HUES48 (cell line): ENCODE measurements around the gene SRPK2.

Experiments used
- H3K27ac ChIP-seq: one replicate; pipeline ENCODE4 v1.7.0; 2013; ENCODE audit warnings: low read depth, low read length, inconsistent platforms
- H3K27me3 ChIP-seq: 2 replicates; pipeline ENCODE4 v1.6.1; 2013; ENCODE audit warnings: mild to moderate bottlenecking, low read length; ENCODE audit not compliant: control insufficient read depth, insufficient read depth
- H3K36me3 ChIP-seq: 2 replicates; pipeline ENCODE4 v1.6.1; 2013; ENCODE audit warnings: low read length; ENCODE audit not compliant: control insufficient read depth, insufficient read depth
- H3K4me1 ChIP-seq: 2 replicates; pipeline ENCODE4 v1.6.1; 2013; ENCODE audit warnings: mild to moderate bottlenecking, low read length; ENCODE audit not compliant: control insufficient read depth, insufficient read depth
- H3K4me3 ChIP-seq: 2 replicates; pipeline ENCODE4 v1.5.1; 2013; ENCODE audit warnings: mild to moderate bottlenecking, low read depth, low read length
- H3K9ac ChIP-seq: 2 replicates; pipeline ENCODE4 v1.6.1; 2013; ENCODE audit warnings: mild to moderate bottlenecking, low read depth, low read length, moderate library complexity
- H3K9me3 ChIP-seq: 2 replicates; pipeline ENCODE4 v1.6.1; 2013; ENCODE audit warnings: low read length; ENCODE audit not compliant: control insufficient read depth, insufficient read depth

The SRPK2 gene

DNA sequence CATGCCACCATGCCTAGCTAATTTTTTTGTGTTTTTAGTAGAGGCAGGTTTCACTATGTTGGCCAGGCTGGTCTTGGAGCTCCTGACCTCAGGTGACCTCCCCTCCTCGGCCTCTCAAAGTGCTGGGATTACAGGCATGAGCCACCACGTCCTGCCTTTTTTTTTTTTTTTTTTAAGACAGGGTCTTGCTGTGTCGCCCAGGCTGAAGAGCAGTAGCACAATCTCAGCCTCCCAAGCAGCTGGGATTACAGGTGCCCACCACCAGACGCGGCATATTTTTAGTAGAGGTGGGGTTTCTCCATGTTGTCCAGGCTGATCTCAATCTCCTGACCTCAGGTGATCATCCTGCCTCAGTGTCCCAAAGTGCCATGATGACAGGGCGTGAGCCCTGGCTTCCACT is 14.4 kb upstream of the SRPK2 start:
- no peaks in the 10 kb centered on the region for H3K36me3 ChIP-seq
- H3K9me3 ChIP-seq: no peaks in the 10 kb centered on the region
- H3K27ac ChIP-seq: no peak overlapping the region
- 0 out of 2 replicates have a peak, but pooled peaks cover 3% of the 10 kb centered on the region for H3K4me1 ChIP-seq
- no peaks in the 10 kb centered on the region for H3K27me3 ChIP-seq
- no peak overlapping the region for H3K4me3 ChIP-seq
- no peak overlapping the region for H3K9ac ChIP-seq

DNA sequence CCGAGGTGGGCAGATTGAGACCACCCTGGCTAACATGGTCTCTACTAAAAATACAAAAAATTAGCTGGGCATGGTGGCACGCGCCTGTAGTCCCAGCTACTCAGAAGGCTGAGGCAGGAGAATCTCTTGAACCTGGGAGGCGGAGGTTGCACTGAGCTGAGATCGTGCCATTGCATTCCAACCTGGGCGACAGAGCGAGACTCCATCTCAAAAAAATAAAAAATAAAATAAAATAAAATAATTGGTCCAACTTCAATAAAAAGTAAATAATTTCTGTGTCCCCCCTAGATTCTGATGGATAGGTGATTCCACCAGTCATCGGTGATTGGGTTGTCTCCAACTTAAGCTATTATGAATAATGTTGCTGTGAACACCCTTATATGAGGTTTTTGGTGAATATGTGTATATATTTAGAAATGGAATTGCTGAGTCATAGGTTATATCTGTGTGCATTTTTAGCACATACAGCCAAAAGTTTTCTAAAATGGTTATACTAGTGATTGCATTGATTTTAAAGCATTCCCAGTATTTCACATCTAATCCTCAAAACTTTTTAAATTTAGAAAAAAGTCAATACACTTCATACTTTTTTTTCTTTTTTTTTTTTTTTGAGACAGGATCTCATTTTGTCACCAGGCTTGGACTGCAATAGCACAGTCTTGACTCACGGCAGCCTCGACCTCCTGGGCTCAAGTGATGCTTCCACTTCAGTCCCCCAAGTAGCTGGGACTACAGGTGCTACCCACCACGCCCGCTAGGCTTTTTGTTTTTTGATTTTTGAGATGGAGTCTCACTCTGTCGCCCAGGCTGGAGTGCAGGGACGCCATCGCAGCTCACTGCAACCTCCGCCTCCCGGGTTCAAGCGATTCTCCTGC is 13.7 kb upstream of the SRPK2 start:
- Histone ChIP-seq H3K9ac (no peak overlapping the region), H3K27ac (no peak overlapping the region), H3K36me3 (no peaks in the 10 kb centered on the region), H3K4me1 (0 out of 2 replicates have a peak, but pooled peaks cover 3% of the 10 kb centered on the region), H3K4me3 (no peak overlapping the region), H3K9me3 (no peaks in the 10 kb centered on the region), H3K27me3 (no peaks in the 10 kb centered on the region)

DNA sequence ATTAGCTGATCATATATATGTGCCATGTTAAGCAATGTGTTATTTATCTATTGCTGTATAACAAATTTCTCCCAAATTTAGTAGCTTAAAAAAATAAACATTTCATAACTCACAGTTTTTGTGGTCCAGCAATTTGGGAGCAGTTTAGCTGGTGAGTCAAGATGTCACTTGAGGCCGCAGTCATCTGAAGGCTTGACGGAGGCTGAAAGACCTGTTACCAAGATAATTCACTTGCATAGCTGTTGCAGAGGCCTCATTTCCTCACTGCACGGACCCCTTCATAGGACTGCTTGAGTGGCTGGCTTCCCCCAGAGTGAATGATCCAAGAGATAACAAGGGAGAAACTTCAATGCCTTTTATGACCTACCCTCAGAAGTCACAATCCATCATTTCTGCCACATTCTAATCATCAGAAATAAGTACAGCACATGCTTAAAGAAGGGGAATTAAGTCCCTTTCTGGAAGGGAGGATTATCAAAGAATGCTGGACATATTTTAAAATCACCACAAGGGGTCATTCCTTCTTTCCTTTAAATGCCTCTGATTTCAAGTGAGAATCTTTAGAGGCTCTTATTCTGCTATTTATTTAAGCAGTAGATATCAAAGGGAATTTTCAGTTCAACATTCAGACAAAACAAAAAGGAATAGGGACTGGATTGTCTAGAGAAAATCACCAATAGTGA is 10.5 kb upstream of the SRPK2 start:
- Histone ChIP-seq H3K9ac (no peak overlapping the region), H3K4me1 (0 out of 2 replicates have a peak, but pooled peaks cover 3% of the 10 kb centered on the region), H3K36me3 (no peaks in the 10 kb centered on the region), H3K4me3 (no peak overlapping the region), H3K9me3 (no peaks in the 10 kb centered on the region), H3K27me3 (no peaks in the 10 kb centered on the region), H3K27ac (no peak overlapping the region)

DNA sequence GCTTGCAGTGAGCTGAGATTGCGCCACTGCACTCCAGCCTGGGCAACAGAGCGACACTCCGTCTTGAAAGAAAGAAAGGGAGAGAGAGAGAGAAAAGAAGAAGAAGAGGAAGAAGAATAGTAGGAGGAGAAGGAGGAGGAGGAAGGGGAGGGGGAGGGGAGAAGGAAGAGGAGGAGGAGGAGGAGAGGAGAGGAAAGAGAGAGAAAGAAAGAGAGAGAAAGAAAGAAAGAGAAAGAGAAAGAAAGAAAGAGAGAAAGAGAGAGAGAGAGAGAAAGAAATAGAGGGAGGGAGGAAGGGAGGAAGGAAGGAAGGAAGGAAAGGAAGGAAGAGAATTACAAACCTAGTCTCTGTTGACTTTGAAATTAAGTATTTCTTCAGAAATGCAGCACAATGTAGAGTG is 7.8 kb upstream of the SRPK2 start:
- Histone ChIP-seq H3K9me3 (no peaks in the 10 kb centered on the region), H3K9ac (no peak overlapping the region), H3K4me1 (no peaks in the 10 kb centered on the region), H3K27me3 (no peaks in the 10 kb centered on the region), H3K27ac (no peak overlapping the region), H3K4me3 (no peak overlapping the region), H3K36me3 (no peaks in the 10 kb centered on the region)

DNA sequence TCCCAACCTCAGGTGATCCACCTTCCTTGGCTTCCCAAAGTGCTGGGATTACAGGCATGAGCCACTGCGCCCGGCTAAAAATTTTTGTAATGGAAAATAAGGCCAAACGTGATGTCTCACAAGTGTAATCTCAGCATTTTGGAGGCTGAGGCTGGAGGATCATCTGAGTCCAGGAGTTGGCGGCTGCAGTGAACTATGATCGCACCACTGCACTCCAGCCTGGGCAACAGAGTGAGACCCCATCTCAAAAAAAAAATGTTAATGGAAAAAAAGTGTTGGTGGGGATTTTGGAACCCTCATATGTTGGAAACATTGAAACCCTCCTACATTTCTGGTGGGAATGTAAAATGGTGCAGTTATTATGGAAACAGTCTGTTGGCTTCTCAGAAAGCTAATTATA is 2.7 kb upstream of the SRPK2 start:
- H3K9me3 ChIP-seq: no peaks in the 10 kb centered on the region
- no peaks in the 10 kb centered on the region; the same call in 1 of the 2 replicates for H3K27me3 ChIP-seq
- no peaks in the 10 kb centered on the region for H3K36me3 ChIP-seq

DNA sequence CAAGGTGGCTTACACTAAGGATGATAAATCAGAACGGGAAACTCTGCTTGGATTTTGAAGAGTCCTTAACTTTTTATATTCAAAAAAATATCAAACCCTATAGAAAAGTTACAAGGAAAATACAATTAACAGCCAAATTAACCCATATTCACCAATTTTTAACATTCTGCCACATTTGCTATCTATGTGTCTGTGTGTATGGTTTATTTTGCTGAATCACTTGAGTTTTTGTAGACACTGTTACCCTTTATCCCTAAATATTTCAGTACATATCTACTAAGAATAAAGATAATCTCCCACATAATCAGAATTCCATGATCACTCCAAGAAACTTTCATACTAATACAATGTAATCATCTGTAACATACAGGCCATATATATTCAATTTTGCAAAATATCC is 1.2 kb upstream of the SRPK2 start:
- Histone ChIP-seq H3K27ac (no peak overlapping the region), H3K9me3 (no peaks in the 10 kb centered on the region), H3K36me3 (no peaks in the 10 kb centered on the region), H3K4me1 (peaks cover 4% of the 10 kb centered on the region; the same call in 1 of the 2 replicates), H3K27me3 (no peaks in the 10 kb centered on the region; the same call in 1 of the 2 replicates), H3K4me3 (no peak overlapping the region), H3K9ac (no peak overlapping the region)

More for the DNA sequence above, 2.7 kb upstream of the SRPK2 start:
- no peak overlapping the region for H3K27ac ChIP-seq
- H3K4me3 ChIP-seq: no peak overlapping the region
- H3K4me1 ChIP-seq: peaks cover 4% of the 10 kb centered on the region; the same call in 1 of the 2 replicates
- H3K9ac ChIP-seq: no peak overlapping the region

DNA sequence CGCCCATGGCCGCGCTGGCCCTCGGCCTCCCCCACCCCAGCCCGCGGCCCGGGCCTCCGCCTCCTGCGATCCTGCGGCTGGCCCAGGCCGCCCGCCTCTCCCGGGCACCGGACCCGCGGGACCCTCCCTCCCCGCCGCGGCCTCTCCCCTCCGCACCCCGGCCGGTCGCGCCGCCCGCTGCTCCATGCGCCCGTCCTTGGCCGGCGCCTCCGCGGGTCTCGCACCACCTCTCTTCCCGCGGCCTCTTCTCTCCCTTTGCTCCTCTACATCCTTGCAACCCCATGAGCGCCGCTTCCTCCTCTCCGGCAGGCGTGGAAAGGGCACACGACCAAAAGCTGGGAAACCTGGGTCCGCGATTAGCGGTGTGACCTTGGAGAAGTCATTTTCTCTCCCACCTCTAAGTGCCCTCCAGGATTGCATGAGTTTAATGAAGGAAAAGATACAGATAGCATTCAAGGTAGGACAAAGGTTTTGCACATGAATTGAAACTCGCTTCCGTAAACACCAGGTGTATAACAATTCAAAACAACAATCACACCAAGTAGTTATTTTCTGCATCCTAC is 448 bp upstream of the SRPK2 start:
- Histone ChIP-seq H3K27ac (no peak overlapping the region), H3K9me3 (no peaks in the 10 kb centered on the region), H3K4me1 (peaks cover 4% of the 10 kb centered on the region; the same call in 1 of the 2 replicates), H3K36me3 (no peaks in the 10 kb centered on the region), H3K27me3 (no peaks in the 10 kb centered on the region; the same call in 1 of the 2 replicates), H3K4me3 (peak overlapping the region; percentile 66), H3K9ac (peak overlapping the region; percentile 34; the same call in 1 of the 2 replicates)

DNA sequence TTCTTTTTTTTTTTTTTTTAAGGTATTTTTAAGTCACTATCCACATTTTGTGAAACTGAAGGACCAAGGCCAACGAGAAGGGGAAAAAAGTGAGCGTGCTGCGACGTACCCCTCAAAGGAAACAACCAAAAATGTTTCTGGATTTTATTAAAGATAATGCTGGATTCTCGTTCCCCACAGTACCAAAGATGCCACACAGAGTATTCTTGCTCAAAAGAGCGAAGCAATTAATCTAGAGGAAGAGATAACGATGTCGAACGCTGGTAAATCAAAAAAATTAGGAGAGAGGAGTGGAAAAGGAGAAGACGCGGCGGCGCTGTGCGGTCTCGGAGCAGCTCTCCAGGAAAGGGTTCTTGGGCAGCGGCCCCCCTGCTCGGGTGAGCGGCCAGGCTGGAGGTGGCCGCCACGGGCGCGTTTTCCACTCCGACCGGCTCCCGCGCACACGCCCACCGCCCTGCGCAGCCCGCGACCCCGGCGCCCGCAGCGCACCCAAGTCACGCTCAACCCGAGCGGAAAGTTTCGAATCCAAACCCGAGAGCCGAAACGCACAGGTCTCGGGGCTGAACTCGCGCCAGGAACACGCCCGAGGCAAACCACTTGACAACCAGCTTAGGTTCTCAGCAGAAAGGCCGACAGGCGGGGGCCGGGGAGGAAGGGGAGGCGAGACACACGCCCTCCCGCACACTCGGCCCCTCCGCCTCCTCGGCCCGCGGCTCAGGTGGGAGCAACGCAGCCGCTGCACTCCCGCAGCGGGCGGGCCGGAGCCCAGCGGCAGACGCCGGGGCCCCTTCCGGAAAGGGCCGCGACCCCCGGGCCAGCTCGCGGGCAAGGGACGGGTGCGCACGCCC is 989 bp downstream of the SRPK2 start:
- H3K9ac ChIP-seq: peak overlapping the region; percentile 4; the same call in 1 of the 2 replicates
- H3K27me3 ChIP-seq: no peaks in the 10 kb centered on the region; the same call in 1 of the 2 replicates
- H3K36me3 ChIP-seq: no peaks in the 10 kb centered on the region
- peaks cover 4% of the 10 kb centered on the region; the same call in 1 of the 2 replicates for H3K4me1 ChIP-seq
- peak overlapping the region; percentile 14 for H3K27ac ChIP-seq
- peak overlapping the region; percentile 88 for H3K4me3 ChIP-seq
- no peaks in the 10 kb centered on the region for H3K9me3 ChIP-seq

DNA sequence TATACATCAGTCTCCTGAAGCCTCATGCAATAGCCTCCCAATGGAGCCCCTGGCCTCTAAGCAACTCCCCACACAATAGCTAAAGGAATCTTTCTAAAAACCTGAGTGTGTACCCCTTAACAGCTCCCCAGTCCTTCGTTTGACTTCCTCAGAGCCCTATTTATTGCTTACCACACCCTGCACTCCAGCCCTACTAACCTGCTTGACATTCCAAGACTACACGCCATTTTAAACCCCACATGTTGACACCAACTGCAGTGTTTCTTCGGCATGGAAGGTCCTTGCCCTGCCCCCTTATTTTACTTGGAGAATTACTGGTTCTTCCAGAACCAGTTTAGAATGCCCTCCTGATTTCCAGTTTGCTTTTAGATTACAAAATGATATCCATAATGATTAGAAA is 10.8 kb downstream of the SRPK2 start:
- Histone ChIP-seq H3K27ac (no peak overlapping the region), H3K4me1 (peaks cover 13% of the 10 kb centered on the region), H3K9me3 (no peaks in the 10 kb centered on the region), H3K27me3 (no peaks in the 10 kb centered on the region), H3K36me3 (no peaks in the 10 kb centered on the region), H3K9ac (no peak overlapping the region), H3K4me3 (no peak overlapping the region)

DNA sequence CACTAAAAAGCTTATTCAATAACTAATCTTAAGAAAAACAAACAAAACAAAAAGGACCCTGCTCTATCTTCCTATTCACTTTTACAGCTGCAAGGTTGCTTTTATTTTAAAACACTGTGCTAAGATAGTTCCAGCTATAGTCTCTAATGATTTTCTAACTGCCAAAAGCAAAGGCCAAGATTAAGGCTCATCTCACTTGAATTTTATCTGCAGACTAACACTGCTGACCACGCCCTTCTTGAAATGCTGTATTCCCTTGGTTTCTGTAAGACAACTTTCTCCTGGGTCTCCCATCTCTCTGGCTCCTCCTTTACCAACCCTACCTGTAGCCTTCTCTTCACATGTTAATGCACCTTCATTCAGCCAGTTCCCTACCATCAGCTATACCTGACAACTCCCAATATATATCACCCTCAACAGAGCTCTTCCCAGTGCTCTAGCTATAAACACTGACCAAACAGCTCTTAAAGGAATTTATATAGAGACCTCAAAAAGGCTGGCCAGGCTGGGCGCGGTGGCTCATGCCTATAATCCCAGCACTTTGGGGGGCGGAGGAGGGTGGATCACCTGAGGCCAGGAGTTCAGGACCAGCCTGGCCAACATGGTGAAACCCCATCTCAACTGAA is 11.7 kb downstream of the SRPK2 start:
- Histone ChIP-seq H3K36me3 (no peaks in the 10 kb centered on the region), H3K4me3 (no peak overlapping the region), H3K27me3 (no peaks in the 10 kb centered on the region), H3K9me3 (no peaks in the 10 kb centered on the region), H3K4me1 (peaks cover 13% of the 10 kb centered on the region), H3K27ac (no peak overlapping the region), H3K9ac (no peak overlapping the region)
